CD4-positive, CD25-positive, alpha-beta regulatory T cell (primary cell): ENCODE results near the gene MGAT1. TPM values are rescaled to one million over a fixed set of nuclear protein-coding genes. Genes with fewer than 3 reads are reported as not detected.
"Not testable (repeated sequence)": the region's sequence is repeated elsewhere in the genome, so short reads cannot be mapped to it uniquely, and the experiment has no call there.

Source experiments
- ATAC-seq, 2 donors: fragments of 150-1000 bp; cut with Tn5 transposase; one replicate each; pipeline ENCODE4 v1.10.0; 2021; ENCODE audit warnings: low read depth in 2 of 2, moderate number of reproducible peaks in 2 of 2, moderate library complexity in 1 of 2
- DNase-seq, 3 donors: peaks; one replicate each; pipeline versions ENCODE4 v3.0.0 to v3.0.0-alpha.2; 2012 to 2022; ENCODE audit warnings: mixed read lengths in 1 of 3
- H3K27ac ChIP-seq: one replicate; pipeline ENCODE4 v1.7.0; 2013; ENCODE audit warnings: mild to moderate bottlenecking, low read length; ENCODE audit not compliant: insufficient read depth, poor library complexity, severe bottlenecking
- H3K27me3 ChIP-seq: one replicate; pipeline ENCODE4 v1.7.0; 2013; ENCODE audit warnings: low read length; ENCODE audit not compliant: control insufficient read depth, insufficient read depth
- H3K36me3 ChIP-seq: one replicate; pipeline ENCODE4 v1.7.0; 2013; ENCODE audit warnings: mild to moderate bottlenecking, low read length, moderate library complexity; ENCODE audit not compliant: control insufficient read depth, insufficient read depth
- H3K4me1 ChIP-seq: 2 replicates; pipeline ENCODE4 v1.7.0; 2013; ENCODE audit warnings: mild to moderate bottlenecking, low read length; ENCODE audit not compliant: insufficient read depth, control insufficient read depth, poor library complexity, severe bottlenecking
- H3K4me3 ChIP-seq: one replicate; pipeline ENCODE4 v1.7.0; 2013; ENCODE audit warnings: low read depth, mild to moderate bottlenecking, low read length, moderate library complexity
- H3K9me3 ChIP-seq, 2 experiments: 1 replicate in 1 of 2; 2 replicates in 1 of 2; pipeline ENCODE4 v1.7.0; 2013; ENCODE audit warnings: low read length in 2 of 2, mild to moderate bottlenecking in 1 of 2, moderate library complexity in 1 of 2; ENCODE audit not compliant: control insufficient read depth in 2 of 2
- H3K27ac Mint-ChIP-seq, 3 donors: one replicate each; pipeline ENCODE4 v1.8.0; 2020 to 2022; ENCODE audit warnings: mild to moderate bottlenecking in 3 of 3, mixed read lengths in 3 of 3, moderate library complexity in 2 of 3
- H3K27me3 Mint-ChIP-seq: one replicate; pipeline ENCODE4 v1.8.0; 2022; ENCODE audit warnings: mild to moderate bottlenecking, mixed read lengths
- H3K36me3 Mint-ChIP-seq: one replicate; pipeline ENCODE4 v1.8.0; 2020; ENCODE audit warnings: mixed read lengths
- H3K4me1 Mint-ChIP-seq, 4 donors: one replicate each; pipeline ENCODE4 v1.8.0; 2020 to 2022; ENCODE audit warnings: mixed read lengths in 4 of 4, mild to moderate bottlenecking in 1 of 4
- H3K4me3 Mint-ChIP-seq, 4 donors: one replicate each; pipeline ENCODE4 v1.8.0; 2020 to 2022; ENCODE audit warnings: mild to moderate bottlenecking in 4 of 4, mixed read lengths in 4 of 4, moderate library complexity in 3 of 4
- H3K9me3 Mint-ChIP-seq, 7 donors: one replicate each; pipeline ENCODE4 v1.8.0; 2020 to 2022; ENCODE audit warnings: mixed read lengths in 7 of 7, mild to moderate bottlenecking in 3 of 7, moderate library complexity in 2 of 7
- polyA plus RNA-seq, 4 donors: library from polyadenylated mRNA; unstranded; fragments of 300-500 nt; fragmentation: Illumina TruSeq; gene quantifications; one replicate each; pipeline ENCODE4 v1.2.3, GENCODE V29; 2021
- total RNA-seq: library from RNA; stranded (reverse); gene quantifications from one replicate; pipeline ENCODE4 v1.2.3, GENCODE V29; 2022

Gene MGAT1
- total and polyA plus RNA-seq, 5 donors from 2014 or later: 106 to 210 (median 192) TPM

- Mint-ChIP-seq H3K4me1 (no peaks in the 10 kb centered on the region), H3K4me3 (no peak overlapping the region), H3K27me3 (peaks cover 22% of the 10 kb centered on the region), H3K9me3 (peaks cover 0 to 15% (median 5%) of the 10 kb centered on the region in 7 donors), H3K27ac (no peak overlapping the region), H3K36me3 (no peaks in the 10 kb centered on the region)
- Histone ChIP-seq H3K27ac (no peak overlapping the region), H3K9me3 (peaks cover 9% of the 10 kb centered on the region in 2 experiments), H3K36me3 (no peaks in the 10 kb centered on the region), H3K4me3 (no peak overlapping the region), H3K27me3 (peaks cover 2% of the 10 kb centered on the region), H3K4me1 (no peaks in the 10 kb centered on the region)
- ATAC-seq: no peak
- DNase-seq: no peak
Measured at GRCh38 chr5:180775624-180776023, 27.0 kb downstream of the MGAT1 start.

- H3K9me3 ChIP-seq: peaks cover 9% of the 10 kb centered on the region in 2 experiments
- Mint-ChIP-seq H3K9me3 (peaks cover 2 to 18% (median 8%) of the 10 kb centered on the region in 7 donors), H3K4me3 (peak overlapping the region in 1 of 4 donors; percentile 68), H3K36me3 (no peaks in the 10 kb centered on the region), H3K4me1 (peaks cover 0 to 4% (median 0%) of the 10 kb centered on the region in 4 donors), H3K27me3 (peaks cover 22% of the 10 kb centered on the region), H3K27ac (no peak overlapping the region)
- ATAC-seq: no peak
- no peaks in the 10 kb centered on the region for H3K4me1 ChIP-seq
- H3K4me3 ChIP-seq: no peak overlapping the region
- no peak for DNase-seq
- peaks cover 2% of the 10 kb centered on the region for H3K27me3 ChIP-seq
- no peak overlapping the region for H3K27ac ChIP-seq
- no peaks in the 10 kb centered on the region for H3K36me3 ChIP-seq
Measured at GRCh38 chr5:180771839-180772238, 30.8 kb downstream of the MGAT1 start.

GRCh38 chr5:180769821-180770220, 32.8 kb downstream of the MGAT1 start:
- Mint-ChIP-seq H3K27ac (no peak overlapping the region), H3K27me3 (peaks cover 14% of the 10 kb centered on the region), H3K4me1 (peaks cover 0 to 4% (median 0%) of the 10 kb centered on the region in 4 donors), H3K4me3 (no peak overlapping the region), H3K9me3 (peaks cover 3 to 22% (median 8%) of the 10 kb centered on the region in 7 donors), H3K36me3 (no peaks in the 10 kb centered on the region)
- no peaks in the 10 kb centered on the region for H3K4me1 ChIP-seq
- H3K36me3 ChIP-seq: no peaks in the 10 kb centered on the region
- ATAC-seq (no peak), DNase-seq (no peak)
- H3K4me3 ChIP-seq: no peak overlapping the region
- no peak overlapping the region for H3K27ac ChIP-seq
- peaks cover 7% of the 10 kb centered on the region for H3K27me3 ChIP-seq
- peaks cover 9% of the 10 kb centered on the region in 2 experiments for H3K9me3 ChIP-seq

- peaks cover 0 to 30% (median 10%) of the 10 kb centered on the region in 7 donors for H3K9me3 Mint-ChIP-seq
Measured at GRCh38 chr5:180755601-180756000, 47.0 kb downstream of the MGAT1 start.

GRCh38 chr5:180744253-180744652, 58.4 kb downstream of the MGAT1 start:
- H3K36me3 Mint-ChIP-seq: no peaks in the 10 kb centered on the region
- DNase-seq: no peak
- H3K4me1 Mint-ChIP-seq: no peaks in the 10 kb centered on the region
- H3K27me3 Mint-ChIP-seq: peaks cover 9% of the 10 kb centered on the region
- Histone ChIP-seq H3K4me3 (no peak overlapping the region), H3K36me3 (no peaks in the 10 kb centered on the region), H3K9me3 (no peaks in the 10 kb centered on the region), H3K27ac (no peak overlapping the region), H3K4me1 (no peaks in the 10 kb centered on the region), H3K27me3 (peaks cover 7% of the 10 kb centered on the region)
- no peak for ATAC-seq
- peaks cover 0 to 2% (median 0%) of the 10 kb centered on the region in 7 donors for H3K9me3 Mint-ChIP-seq
- H3K4me3 Mint-ChIP-seq: no peak overlapping the region
- H3K27ac Mint-ChIP-seq: no peak overlapping the region

More at GRCh38 chr5:180755601-180756000, 47.0 kb downstream of the MGAT1 start:
- peaks cover 5% of the 10 kb centered on the region for H3K27me3 ChIP-seq
- Mint-ChIP-seq H3K27ac (no peak overlapping the region), H3K4me3 (no peak overlapping the region), H3K36me3 (no peaks in the 10 kb centered on the region), H3K4me1 (no peaks in the 10 kb centered on the region), H3K27me3 (peaks cover 17% of the 10 kb centered on the region)
- ATAC-seq (no peak), DNase-seq (no peak)
- H3K4me1 ChIP-seq: no peaks in the 10 kb centered on the region
- no peaks in the 10 kb centered on the region for H3K36me3 ChIP-seq
- no peak overlapping the region for H3K27ac ChIP-seq
- no peak overlapping the region for H3K4me3 ChIP-seq
- H3K9me3 ChIP-seq: peaks cover 5 to 13% of the 10 kb centered on the region in 2 experiments

- Mint-ChIP-seq H3K27ac (no peak overlapping the region), H3K9me3 (peaks cover 0 to 2% (median 0%) of the 10 kb centered on the region in 7 donors), H3K4me3 (no peak overlapping the region), H3K4me1 (no peaks in the 10 kb centered on the region), H3K36me3 (no peaks in the 10 kb centered on the region), H3K27me3 (peaks cover 19% of the 10 kb centered on the region)
- no peak overlapping the region for H3K4me3 ChIP-seq
- H3K27ac ChIP-seq: no peak overlapping the region
- no peak for DNase-seq
- peaks cover 10% of the 10 kb centered on the region for H3K27me3 ChIP-seq
- H3K9me3 ChIP-seq: no peaks in the 10 kb centered on the region
- H3K36me3 ChIP-seq: no peaks in the 10 kb centered on the region
- no peaks in the 10 kb centered on the region for H3K4me1 ChIP-seq
- ATAC-seq: no peak
Measured at GRCh38 chr5:180742727-180743126, 59.9 kb downstream of the MGAT1 start.

GRCh38 chr5:180740953-180741352, 61.7 kb downstream of the MGAT1 start:
- not testable (repeated sequence) for H3K4me3 ChIP-seq, H3K4me3 Mint-ChIP-seq, H3K9me3 Mint-ChIP-seq, H3K4me1 Mint-ChIP-seq, ATAC-seq, H3K9me3 ChIP-seq, H3K36me3 ChIP-seq, H3K27ac ChIP-seq, H3K36me3 Mint-ChIP-seq, DNase-seq, H3K27ac Mint-ChIP-seq, H3K4me1 ChIP-seq
- peaks cover 22% of the 10 kb centered on the region for H3K27me3 Mint-ChIP-seq
- peaks cover 12% of the 10 kb centered on the region for H3K27me3 ChIP-seq

- Mint-ChIP-seq H3K4me1 (no peaks in the 10 kb centered on the region), H3K27me3 (peaks cover 22% of the 10 kb centered on the region), H3K27ac (peak within 1 kb of the TSS in 2 of 3 donors; percentile 65 to 69), H3K9me3 (peaks cover 0 to 2% (median 0%) of the 10 kb centered on the region in 7 donors), H3K36me3 (no peaks in the 10 kb centered on the region), H3K4me3 (no peak within 1 kb of the TSS)
- DNase-seq (no peak), ATAC-seq (no peak)
- no peak within 1 kb of the TSS for H3K4me3 ChIP-seq
- no peaks in the 10 kb centered on the region for H3K4me1 ChIP-seq
- peaks cover 10% of the 10 kb centered on the region for H3K27me3 ChIP-seq
- no peak within 1 kb of the TSS for H3K27ac ChIP-seq
- no peaks in the 10 kb centered on the region for H3K36me3 ChIP-seq
- no peaks in the 10 kb centered on the region for H3K9me3 ChIP-seq
Measured at GRCh38 chr5:180739958-180740357, 62.6 kb downstream of the MGAT1 start, which contains the start of gene OR2Y1. Gene OR2Y1, minus strand, starts transcription at chr5:180740058. Its CDS starts 0 bp downstream, at chr5:180740058.
